Fibroblast of villous mesenchyme (primary cell): Measurements from ENCODE around the gene EDIL3. TPM values are rescaled to one million over a fixed set of nuclear protein-coding genes. Genes with fewer than 3 reads are reported as not detected.

Experiments used
- small RNA-seq: library from RNA; depleted of rRNA; stranded (forward); fragments of <200 nt; gene quantifications from one replicate; pipeline ENCODE3, GENCODE V24; 2012
- total RNA-seq: library from RNA; depleted of rRNA; stranded (reverse); fragments of >200 nt; gene quantifications from 2 replicates; pipeline ENCODE4 v1.2.3, GENCODE V29; 2012

EDIL3 gene
- total RNA-seq, 1 donor, result 57.0 TPM

Small RNA genes lying within 50 kb of the gene (small RNA-seq; reads per million reads assigned to genes)
- not detected for gene RNU6-448P
